Breast epithelium (tissue), 3 donors: ENCODE results near the gene ATF5.

Source experiments
- POLR2A ChIP-seq: fragments of 450-650 bp; IDR thresholded peaks from one replicate; pipeline ENCODE4 v1.6.1; 2016; ENCODE audit warnings: antibody characterized with exemption, mild to moderate bottlenecking, moderate library complexity
- TF ChIP-seq, protein P1 (sequence below), 3 donors: fragments of 450-650 bp; IDR thresholded peaks; one replicate each; pipeline ENCODE4 v1.5.1; 2016 to 2017; ENCODE audit warnings: antibody characterized with exemption in 3 of 3, mild to moderate bottlenecking in 3 of 3, moderate library complexity in 3 of 3

DNA sequence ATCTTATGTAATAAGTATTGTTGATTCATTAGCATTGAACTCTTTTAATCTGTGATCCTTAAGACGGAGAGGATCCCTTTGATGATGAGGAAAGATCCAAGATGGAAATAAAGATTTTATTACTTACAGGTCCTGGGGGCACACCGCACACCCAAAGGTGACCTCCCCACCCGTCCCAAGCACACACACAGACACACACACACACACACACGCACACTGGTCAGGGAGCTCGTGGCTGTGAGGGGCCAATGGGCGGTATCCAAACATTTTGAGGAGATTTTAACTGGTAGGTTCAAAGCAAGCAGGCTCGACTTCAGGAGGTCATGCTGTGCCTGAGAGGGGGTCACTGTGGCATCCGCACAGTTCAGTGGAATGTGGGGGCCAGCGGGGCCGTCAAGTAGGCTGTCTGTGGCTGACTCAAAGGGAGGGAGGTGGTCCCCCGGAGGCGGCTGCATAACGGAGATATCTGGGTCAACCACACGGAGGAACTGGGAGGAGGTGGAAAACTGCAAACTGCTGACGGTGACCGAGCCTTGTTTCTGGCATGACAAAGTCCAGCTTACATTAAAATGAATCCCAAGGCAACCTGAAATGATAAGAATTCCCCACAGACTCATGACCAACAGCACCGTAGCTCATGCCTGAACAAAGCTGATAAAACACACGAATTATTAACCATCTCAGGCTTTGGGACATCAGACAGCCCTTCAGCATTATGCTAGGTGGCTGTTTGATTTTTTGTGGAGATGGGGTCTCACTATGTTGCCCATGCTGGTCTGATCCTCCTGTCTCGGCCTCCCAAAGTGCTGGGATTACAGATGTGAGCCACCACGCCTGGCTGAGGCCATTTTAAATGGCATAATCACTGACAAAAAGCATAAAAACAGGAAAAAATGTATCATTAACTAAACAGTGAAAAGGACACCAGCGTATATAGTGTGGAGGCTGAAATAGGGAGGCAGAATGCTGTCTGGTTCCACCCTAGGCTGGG lies 52.9 kb downstream of the ATF5 start:
- no peak for TF ChIP-seq POLR2A
- TF ChIP-seq, protein P1, sequence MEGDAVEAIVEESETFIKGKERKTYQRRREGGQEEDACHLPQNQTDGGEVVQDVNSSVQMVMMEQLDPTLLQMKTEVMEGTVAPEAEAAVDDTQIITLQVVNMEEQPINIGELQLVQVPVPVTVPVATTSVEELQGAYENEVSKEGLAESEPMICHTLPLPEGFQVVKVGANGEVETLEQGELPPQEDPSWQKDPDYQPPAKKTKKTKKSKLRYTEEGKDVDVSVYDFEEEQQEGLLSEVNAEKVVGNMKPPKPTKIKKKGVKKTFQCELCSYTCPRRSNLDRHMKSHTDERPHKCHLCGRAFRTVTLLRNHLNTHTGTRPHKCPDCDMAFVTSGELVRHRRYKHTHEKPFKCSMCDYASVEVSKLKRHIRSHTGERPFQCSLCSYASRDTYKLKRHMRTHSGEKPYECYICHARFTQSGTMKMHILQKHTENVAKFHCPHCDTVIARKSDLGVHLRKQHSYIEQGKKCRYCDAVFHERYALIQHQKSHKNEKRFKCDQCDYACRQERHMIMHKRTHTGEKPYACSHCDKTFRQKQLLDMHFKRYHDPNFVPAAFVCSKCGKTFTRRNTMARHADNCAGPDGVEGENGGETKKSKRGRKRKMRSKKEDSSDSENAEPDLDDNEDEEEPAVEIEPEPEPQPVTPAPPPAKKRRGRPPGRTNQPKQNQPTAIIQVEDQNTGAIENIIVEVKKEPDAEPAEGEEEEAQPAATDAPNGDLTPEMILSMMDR (IDR thresholded peaks at IDR 0.05), result no peak
